ENCODE measurements around the gene ATM.

DNA sequence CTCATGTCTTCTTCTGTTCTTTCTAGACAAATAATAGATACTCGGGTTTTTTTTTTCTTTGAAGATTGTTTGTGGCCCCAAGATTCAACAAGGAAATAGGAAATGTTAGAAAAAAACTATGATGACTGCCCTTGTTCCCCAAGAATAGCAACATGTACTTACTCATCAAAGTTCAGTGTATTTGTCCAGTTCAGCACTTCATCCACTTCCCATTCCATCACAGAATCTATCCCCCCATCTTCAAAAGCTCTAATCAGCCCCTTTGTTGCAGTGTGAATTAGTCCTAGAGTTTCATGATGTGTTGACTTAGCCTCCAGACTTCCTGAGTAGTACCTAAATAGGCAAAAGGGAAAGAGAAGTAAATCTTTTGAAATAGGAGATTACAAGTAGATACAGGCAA, 170.2 kb downstream of the ATM start:
- no peak for TF ChIP-seq POLR2A (IDR thresholded peaks at IDR 0.05; ENCODE audit: low read depth, low read length)
- TF ChIP-seq POLR2AphosphoS5 (IDR thresholded peaks at IDR 0.05; ENCODE audit: low read depth, low read length), result no peak
- no peak for TF ChIP-seq TAF1 (IDR thresholded peaks at IDR 0.05; ENCODE audit: borderline replicate concordance, low read depth, low read length)

Measured in GM12892 (cell line).